GM12801 (cell line): ENCODE data around the gene TAF1D.

Experiments used
- CTCF ChIP-seq: IDR thresholded peaks from one replicate; pipeline ENCODE4 v1.5.1; 2011; ENCODE audit warnings: control low read depth; ENCODE audit not compliant: insufficient read length; ENCODE audit errors: extremely low read depth

The TAF1D gene

GRCh38 chr11:93735627-93736026 lies 5.7 kb downstream of the TAF1D start:
- TF ChIP-seq CTCF: no peak

- TF ChIP-seq CTCF: no peak
Observed at GRCh38 chr11:93734427-93735222, 6.7 kb downstream of the TAF1D start.

GRCh38 chr11:93733474-93733873 lies 7.8 kb downstream of the TAF1D start:
- no peak for TF ChIP-seq CTCF

GRCh38 chr11:93732237-93732892 lies 8.9 kb downstream of the TAF1D start:
- no peak for TF ChIP-seq CTCF

GRCh38 chr11:93730108-93731107 lies 10.9 kb downstream of the TAF1D start:
- TF ChIP-seq CTCF: no peak

GRCh38 chr11:93729129-93729616 lies 12.1 kb downstream of the TAF1D start:
- TF ChIP-seq CTCF: no peak

- no peak for TF ChIP-seq CTCF
Observed at GRCh38 chr11:93728792-93729128, 12.5 kb downstream of the TAF1D start.
